IMR-90 (cell line): ENCODE results near the gene RGSL1.

Experiments used
- CEBPB ChIP-seq: IDR thresholded peaks from 2 replicates; pipeline ENCODE4 v1.6.1; 2012; ENCODE audit warnings: low read depth, low read length, improper control_type of control experiment
- CHD1 ChIP-seq: IDR thresholded peaks from 2 replicates; pipeline ENCODE4 v1.6.1; 2012; ENCODE audit warnings: low read depth, low read length, improper control_type of control experiment
- CTCF ChIP-seq: conservative IDR thresholded peaks from 2 replicates; pipeline ENCODE4 v1.5.1; 2012; ENCODE audit warnings: mild to moderate bottlenecking, low read depth, low read length, improper control_type of control experiment
- FOS ChIP-seq: fragments of 150-350 bp; IDR thresholded peaks from 2 replicates; pipeline ENCODE4 v1.6.1; 2016; ENCODE audit warnings: low read depth, low read length
- POLR2A ChIP-seq: IDR thresholded peaks from 2 replicates; pipeline ENCODE4 v1.6.1; 2012; ENCODE audit warnings: mild to moderate bottlenecking, low read depth, low read length
- RCOR1 ChIP-seq: IDR thresholded peaks from 2 replicates; pipeline ENCODE4 v1.6.1; 2012; ENCODE audit warnings: mild to moderate bottlenecking, low read length, improper control_type of control experiment; ENCODE audit not compliant: insufficient replicate concordance
- RFX5 ChIP-seq: IDR thresholded peaks from 2 replicates; pipeline ENCODE4 v1.8.0; 2012; ENCODE audit warnings: low read depth, mild to moderate bottlenecking, low read length, moderate library complexity
- USF2 ChIP-seq: fragments of 150-350 bp; IDR thresholded peaks from 2 replicates; pipeline ENCODE4 v1.6.1; 2017; ENCODE audit warnings: mild to moderate bottlenecking, antibody characterized with exemption, low read length, low read depth

GRCh38 chr1:182601913-182602312 lies 152.0 kb downstream of the RGSL1 start:
- TF ChIP-seq POLR2A (no peak), USF2 (no peak), CTCF (no peak), CEBPB (no peak), FOS (no peak), RCOR1 (no peak), RFX5 (no peak), CHD1 (no peak)
